K562 (cell line): ENCODE measurements around the gene PSMD4. TPM values are rescaled to one million over a fixed set of nuclear protein-coding genes. Genes with fewer than 3 reads are reported as not detected.

ENCODE experiments used
- ATAC-seq: fragments of 200-7000 bp; cut with Tn5 transposase; 3 replicates; pipeline ENCODE4 v1.9.1; 2020; ENCODE audit warnings: moderate library complexity
- BruUV-seq: library from RNA; stranded (reverse); fragments of 400-500 nt; replicated peaks from 2 replicates; lab custom pipeline; 2021; lab: Mats Ljungman, UMichigan
- CTCF ChIA-PET: fragments of 300-600 bp; formaldehyde crosslinking; extraction: SDS; loops from one replicate; lab custom pipeline; 2021; ENCODE audit warnings: low intra/inter-chr PET ratio; lab: Yijun Ruan, JAX
- POLR2A ChIA-PET: fragments of 300-600, 350-650 bp; sonication (Branson Sonifier 250); formaldehyde crosslinking; extraction: SDS; loops from one replicate; lab custom pipeline; 2021; ENCODE audit warnings: antibody characterized with exemption, inconsistent platforms; lab: Yijun Ruan, JAX
- DNase-seq, 4 experiments: peaks; one replicate each; pipeline versions ENCODE4 v3.0.0 to v3.0.0-alpha.2; 2011 to 2018; ENCODE audit warnings: low spot score in 3 of 4, mixed read lengths in 3 of 4; ENCODE audit errors: extremely low read depth in 1 of 4
- FAIRE-seq: peaks from 2 replicates; lab custom pipeline; 2011; peaks lifted over from hg19 to GRCh38; lab: Jason Lieb, UNC
- H2AFZ ChIP-seq: 2 replicates; pipeline ENCODE4 v1.6.0; 2011; ENCODE audit warnings: low read depth, low read length, control low read depth, inconsistent platforms
- H3K27ac ChIP-seq: fragments of 200-600 bp; 3 replicates; pipeline ENCODE4 v1.8.0; 2011; ENCODE audit warnings: low read depth, mild to moderate bottlenecking, control low read depth, inconsistent platforms, low read length, moderate library complexity, mixed read lengths; ENCODE audit errors: extremely low read depth
- H3K27me3 ChIP-seq, 2 experiments: fragments of 300-600 bp in 1 of 2; 2 replicates in 1 of 2; 3 replicates in 1 of 2; pipeline versions ENCODE4 v1.6.0 to v1.8.0; 2011; ENCODE audit warnings: inconsistent platforms in 2 of 2, low read length in 2 of 2, mild to moderate bottlenecking in 1 of 2, mixed read lengths in 1 of 2, moderate library complexity in 1 of 2; ENCODE audit not compliant: control insufficient read depth in 2 of 2, insufficient read depth in 2 of 2
- H3K36me3 ChIP-seq: fragments of 300-600 bp; 3 replicates; pipeline ENCODE4 v1.8.0; 2011; ENCODE audit warnings: mild to moderate bottlenecking, low read length, inconsistent platforms; ENCODE audit not compliant: control insufficient read depth, insufficient read depth
- H3K4me1 ChIP-seq, 2 experiments: fragments of 200-600 bp in 1 of 2; replicated peaks in 1 of 2; 2 replicates in 1 of 2; 3 replicates in 1 of 2; pipeline versions ENCODE4 v1.5.1 to v1.8.0; 2011; ENCODE audit warnings: inconsistent platforms in 2 of 2, low read length in 2 of 2, mild to moderate bottlenecking in 1 of 2, mixed read lengths in 1 of 2, moderate library complexity in 1 of 2; ENCODE audit not compliant: control insufficient read depth in 2 of 2, insufficient read depth in 2 of 2
- H3K4me2 ChIP-seq: 2 replicates; pipeline ENCODE4 v1.6.1; 2011; ENCODE audit warnings: low read length, control low read depth, inconsistent platforms, mixed read lengths; ENCODE audit not compliant: insufficient read depth
- H3K4me3 ChIP-seq: fragments of 200-600 bp; sonication (generic), shearing (Covaris generic); 2 replicates; pipeline ENCODE4 v1.5.1; 2016; ENCODE audit warnings: control low read depth, inconsistent platforms
- H3K79me2 ChIP-seq: fragments of 200-600 bp; 3 replicates; pipeline ENCODE4 v1.8.0; 2011; ENCODE audit warnings: low read length, inconsistent platforms; ENCODE audit not compliant: control insufficient read depth, insufficient read depth
- H3K9ac ChIP-seq, 2 experiments: 2 replicates each; pipeline versions ENCODE4 v1.6.0 to v1.6.1; 2011; ENCODE audit warnings: low read depth in 2 of 2, low read length in 2 of 2, control low read depth in 1 of 2, inconsistent platforms in 1 of 2, mild to moderate bottlenecking in 1 of 2, mixed read lengths in 1 of 2; ENCODE audit not compliant: insufficient read depth in 1 of 2
- H3K9me1 ChIP-seq: one replicate; pipeline ENCODE4 v1.6.0; 2011; ENCODE audit warnings: inconsistent platforms, mild to moderate bottlenecking, low read length, moderate library complexity; ENCODE audit not compliant: control insufficient read depth, insufficient read depth
- H3K9me3 ChIP-seq: replicated peaks from 2 replicates; pipeline ENCODE4 v1.5.1; 2011; ENCODE audit warnings: low read depth, low read length, inconsistent platforms; ENCODE audit not compliant: control insufficient read depth, insufficient read depth
- H4K20me1 ChIP-seq: replicated peaks from 2 replicates; pipeline ENCODE4 v1.6.1; 2011; ENCODE audit warnings: low read length, inconsistent platforms, mixed read lengths; ENCODE audit not compliant: control insufficient read depth, insufficient read depth
- CTBP1 ChIP-seq: fragments of 450-650 bp; IDR thresholded peaks from 2 replicates; pipeline ENCODE4 v1.6.1; 2016; ENCODE audit warnings: borderline replicate concordance
- CXXC5 ChIP-seq: fragments of 250-450 bp; sonication (Bioruptor Pico); IDR thresholded peaks from 2 replicates; pipeline ENCODE4 v1.8.0; 2022; ENCODE audit warnings: inconsistent platforms, mild to moderate bottlenecking, moderate library complexity
- ESRRA ChIP-seq: fragments of 450-650 bp; IDR thresholded peaks from 2 replicates; pipeline ENCODE4 v1.6.1; 2014; ENCODE audit warnings: low read depth, mild to moderate bottlenecking, moderate library complexity, borderline replicate concordance
- FOXJ2 ChIP-seq: fragments of 200-800 bp; sonication (Bioruptor generic); IDR thresholded peaks from 2 replicates; pipeline ENCODE4 v1.6.1; 2016; ENCODE audit warnings: missing genetic modification characterization, missing compliant biosample characterization
- HES1 ChIP-seq: fragments of 450-650 bp; IDR thresholded peaks from 2 replicates; pipeline ENCODE4 v1.6.1; 2016; ENCODE audit warnings: low read depth, mild to moderate bottlenecking, moderate library complexity
- KDM1A ChIP-seq, 2 experiments: fragments of 450-650 bp; IDR thresholded peaks; 2 replicates each; pipeline ENCODE4 v1.6.1; 2016; ENCODE audit warnings: mild to moderate bottlenecking in 2 of 2
- MYBL2 ChIP-seq, 2 experiments: fragments of 450-650 bp in 1 of 2; sonication (generic) in 1 of 2; formaldehyde crosslinking in 1 of 2; IDR thresholded peaks; 2 replicates each; pipeline versions ENCODE4 v1.6.1 to v1.8.1; 2017 to 2022; ENCODE audit warnings: borderline replicate concordance in 1 of 2, inconsistent platforms in 1 of 2, low read depth in 1 of 2, mild to moderate bottlenecking in 1 of 2, missing genetic modification reagents in 1 of 2, moderate library complexity in 1 of 2
- RCOR1 ChIP-seq, 2 experiments: IDR thresholded peaks; 2 replicates each; pipeline ENCODE4 v1.6.1; 2012; ENCODE audit warnings: low read depth in 2 of 2, low read length in 2 of 2, borderline replicate concordance in 1 of 2, improper control_type of control experiment in 1 of 2
- TEAD4 ChIP-seq, 2 experiments: sonication (generic) in 1 of 2; formaldehyde crosslinking in 1 of 2; IDR thresholded peaks; 2 replicates each; pipeline versions ENCODE4 v1.6.1 to v1.8.0; 2012 to 2022; ENCODE audit warnings: borderline replicate concordance in 1 of 2, inconsistent platforms in 1 of 2, low read length in 1 of 2, mild to moderate bottlenecking in 1 of 2, missing genetic modification reagents in 1 of 2
- ZBED1 ChIP-seq: IDR thresholded peaks from 2 replicates; pipeline ENCODE4 v1.6.1; 2014
- ZBTB33 ChIP-seq: sonication (generic); formaldehyde crosslinking; IDR thresholded peaks from 2 replicates; pipeline ENCODE4 v1.8.1; 2023; ENCODE audit warnings: mild to moderate bottlenecking, missing genetic modification reagents
- ZFPM2 ChIP-seq: fragments of 250-450 bp; sonication (Bioruptor Pico); IDR thresholded peaks from 2 replicates; pipeline ENCODE4 v1.5.1; 2022; ENCODE audit warnings: mild to moderate bottlenecking
- ZNF384 ChIP-seq: IDR thresholded peaks from 2 replicates; pipeline ENCODE4 v1.6.1; 2012; ENCODE audit warnings: low read depth, low read length, improper control_type of control experiment
- WGBS: fragments of 100-300 bp; shearing (Covaris generic); methylation state at CpG from one replicate; pipeline ENCODE4 v1.1.6; 2016; ENCODE audit warnings: low coverage, mixed read lengths; ENCODE audit not compliant: insufficient coverage; ENCODE audit errors: missing lambda C conversion rate; 5-methylcytosine and 5-hydroxymethylcytosine counted together
- in situ Hi-C: fragments of 300-500 bp; cut with MboI; formaldehyde crosslinking; loops from 4 replicates; pipeline ENCODE4 v1.15.0; 2018; ENCODE audit warnings: inconsistent platforms, mixed read lengths
- intact Hi-C: fragments of 100-400 bp; cut with micrococcal nuclease; formaldehyde crosslinking; loops from 2 replicates; pipeline ENCODE4 v1.14.2; 2022
- polyA plus RNA-seq, 8 experiments: library from polyadenylated mRNA; depleted of rRNA in 4 of 8; stranded (reverse) in 5 of 8; unstranded in 3 of 8; fragments of >200 nt; fragmentation: Nextera tagmentation in 2 of 8; fragmentation: Illumina TruSeq in 1 of 8; extraction: Ambion mirVana in 2 of 8; extraction: Trizol in 1 of 8; gene quantifications; 2 replicates each; pipeline versions ENCODE4 v1.2.1 to v1.2.3, GENCODE V29; 2011 to 2014; ENCODE audit warnings: inconsistent platforms in 1 of 8, missing spikeins in 1 of 8
- total RNA-seq, 7 experiments: library from RNA; depleted of rRNA in 6 of 7; stranded (reverse); fragments of >200 nt in 6 of 7; fragmentation: Illumina TruSeq in 2 of 7; extraction: Trizol in 2 of 7; gene quantifications; 2 replicates each; pipeline versions ENCODE4 v1.2.1 to v1.2.3, GENCODE V29; 2011 to 2021; ENCODE audit warnings: low replicate concordance in 1 of 7

The PSMD4 gene
- total and polyA plus RNA-seq, 9 of the 15 experiments (the other 6 are each of a cell fraction or from before 2014, with no cell fraction given), result 194 to 353 (median 295) TPM

GRCh38 chr1:151211972-151212705 is 42.4 kb upstream of the PSMD4 start:
- FAIRE-seq (no peak), DNase-seq (no peak), ATAC-seq (peak; percentile 45)
- ChIA-PET POLR2A (interaction anchor here (0.6 to 1.4 kb wide), 4 partner anchors 9 to 157 kb away, joined by 3 to 6 read pairs (median 3); no protein-coding TSS in a partner anchor), CTCF (interaction anchor here (0.6 kb wide), 1 partner anchor 163 kb away, joined by 4 read pairs; no protein-coding TSS in a partner anchor)
- Histone ChIP-seq H3K27ac (no peak overlapping the region), H3K4me1 (peaks cover 0 to 2% of the 10 kb centered on the region in 2 experiments; a peak in 2 of 5 replicates), H4K20me1 (no peaks in the 10 kb centered on the region), H3K9ac (no peak overlapping the region), H3K4me2 (no peak overlapping the region), H3K4me3 (no peak overlapping the region), H3K36me3 (peaks cover 29% of the 10 kb centered on the region; the same call in 1 of the 3 replicates), H3K79me2 (peaks cover 18% of the 10 kb centered on the region), H2AFZ (no peak overlapping the region), H3K27me3 (no peaks in the 10 kb centered on the region), H3K9me3 (no peaks in the 10 kb centered on the region), H3K9me1 (no peaks in the 10 kb centered on the region)
- intact Hi-C loops (no loop called here), in situ Hi-C loops (no loop called here)
- TF ChIP-seq CTBP1 (peak; percentile 32; the same call in 1 of the 2 replicates), FOXJ2 (tag) (0 out of 2 replicates have a peak, but pooled peaks have one; percentile 44), ZFPM2 (CRISPR knock-in tag) (no peak), HES1 (peak; percentile 58; the same call in 1 of the 2 replicates), ZBTB33 (CRISPR knock-in tag) (0 out of 2 replicates have a peak, but pooled peaks have one; percentile 45), RCOR1 (IDR thresholded peaks at IDR 0.05; ENCODE audit: borderline replicate concordance in 1 of 2, low read depth in 2 of 2, low read length in 2 of 2) (peak in 1 of 2 experiments; percentile 81; a peak in 2 of 4 replicates), ZNF384 (peak; percentile 69), KDM1A (IDR thresholded peaks at IDR 0.05) (peak in 1 of 2 experiments; percentile 46; a peak in 3 of 4 replicates), ZBED1 (no peak), CXXC5 (CRISPR knock-in tag) (peak; percentile 59; the same call in 1 of the 2 replicates), TEAD4 (IDR thresholded peaks at IDR 0.05; ENCODE audit: low read length) (peak; percentile 40; the same call in 1 of the 2 replicates), TEAD4 (CRISPR knock-in tag; IDR thresholded peaks at IDR 0.05; ENCODE audit: borderline replicate concordance) (no peak), MYBL2 (IDR thresholded peaks at IDR 0.05; ENCODE audit: low read depth) (no peak), MYBL2 (CRISPR knock-in tag; IDR thresholded peaks at IDR 0.05; ENCODE audit: borderline replicate concordance) (no peak), ESRRA (peak; percentile 55; the same call in 1 of the 2 replicates)
- BruUV-seq, result no TSS peak
- 38% methylated on average over 15 of the region's 15 CpGs for WGBS
